GM23248 (cell line): ENCODE measurements around the gene SLC34A1.

ENCODE experiments used
- EZH2 ChIP-seq: fragments of 200-600 bp; sonication (generic); IDR thresholded peaks from 2 replicates; pipeline ENCODE4 v1.6.1; 2018; ENCODE audit warnings: antibody characterized with exemption, mild to moderate bottlenecking; ENCODE audit not compliant: insufficient read depth, poor library complexity, severe bottlenecking
- EZH2phosphoT487 ChIP-seq: fragments of 200-600 bp; sonication (generic); IDR thresholded peaks from 2 replicates; pipeline ENCODE4 v1.6.1; 2018; ENCODE audit warnings: antibody characterized with exemption, moderate library complexity, mild to moderate bottlenecking, low read depth; ENCODE audit not compliant: insufficient read depth

DNA sequence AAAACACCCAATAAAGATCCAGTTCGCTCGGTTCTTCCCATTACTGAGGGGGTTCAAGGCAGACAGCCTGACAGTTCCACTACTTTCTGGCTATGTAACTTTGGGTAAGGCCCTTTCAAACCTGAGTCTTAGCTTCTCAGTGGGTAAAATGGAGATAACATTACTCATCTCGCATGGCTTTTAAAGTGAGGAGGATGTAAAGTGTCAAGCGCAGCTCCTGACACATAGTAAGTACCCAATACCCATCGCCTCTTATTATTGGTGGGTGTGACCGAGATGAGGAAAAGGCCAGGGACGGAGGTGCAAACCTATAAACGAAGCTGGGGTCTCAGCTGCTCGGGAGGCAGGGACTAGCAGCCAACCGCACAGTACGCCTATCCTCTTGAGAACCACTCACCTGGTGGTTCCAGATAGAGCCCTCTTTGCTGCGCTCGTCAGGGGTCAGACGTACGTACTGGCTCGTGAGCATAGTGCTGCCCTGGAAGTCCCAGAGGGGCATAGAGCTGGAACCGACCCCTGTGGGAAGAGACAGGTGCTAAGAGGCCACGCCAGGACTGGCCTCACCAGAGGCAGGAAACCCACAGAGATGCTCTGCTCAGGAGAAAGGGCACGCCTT lies 33.4 kb upstream of the SLC34A1 start:
- no peak for TF ChIP-seq EZH2
- no peak for TF ChIP-seq EZH2phosphoT487
